ENCODE measurements around the gene S1PR4. TPM values are rescaled to one million over a fixed set of nuclear protein-coding genes. Genes with fewer than 3 reads are reported as not detected.

S1PR4 gene
- 2.1 and 2.2 TPM in 2 replicates for total RNA-seq

- DNase-seq: no peak
Observed at GRCh38 chr19:3178377-3178972, at the start of gene S1PR4. Gene S1PR4, plus strand, starts transcription at chr19:3178769. Its CDS starts 24 bp downstream, at chr19:3178793.

DNA sequence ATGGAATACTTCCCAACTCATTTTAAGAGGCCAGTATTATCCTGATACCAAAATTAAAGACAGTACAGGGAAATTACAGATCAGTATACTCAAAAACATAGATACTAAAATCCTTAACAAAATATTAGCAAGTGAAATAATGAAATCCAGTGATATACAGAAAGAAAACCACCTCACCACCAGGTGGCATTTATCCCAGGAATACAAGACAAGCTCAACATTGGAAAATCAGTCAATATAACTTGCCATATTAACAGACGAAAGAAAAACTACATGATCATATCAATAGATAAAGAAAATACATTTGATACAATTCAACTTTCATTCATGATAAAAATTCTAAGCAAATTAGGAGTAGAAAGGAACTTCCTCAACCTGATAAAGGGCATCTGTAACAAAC, 49.5 kb upstream of the S1PR4 start:
- DNase-seq: peak; percentile 85

DNA sequence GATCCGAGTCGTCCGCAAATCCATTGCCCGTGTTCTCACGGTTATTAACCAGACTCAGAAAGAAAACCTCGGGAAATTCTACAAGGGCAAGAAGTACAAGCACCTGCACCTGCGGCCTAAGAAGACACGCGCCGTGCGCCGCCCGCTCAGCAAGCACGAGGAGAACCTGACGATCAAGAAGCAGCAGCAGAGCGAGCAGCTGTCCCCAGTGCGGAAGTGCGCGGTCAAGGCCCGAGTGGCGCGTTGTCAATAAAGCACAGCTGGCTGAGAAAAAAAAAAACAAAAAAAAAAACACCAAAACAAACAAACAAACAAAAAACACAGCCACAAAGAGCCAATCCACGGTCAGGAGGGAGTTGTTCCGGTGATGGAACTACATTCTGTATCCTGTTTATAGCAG, 47.4 kb upstream of the S1PR4 start:
- DNase-seq: no peak

DNA sequence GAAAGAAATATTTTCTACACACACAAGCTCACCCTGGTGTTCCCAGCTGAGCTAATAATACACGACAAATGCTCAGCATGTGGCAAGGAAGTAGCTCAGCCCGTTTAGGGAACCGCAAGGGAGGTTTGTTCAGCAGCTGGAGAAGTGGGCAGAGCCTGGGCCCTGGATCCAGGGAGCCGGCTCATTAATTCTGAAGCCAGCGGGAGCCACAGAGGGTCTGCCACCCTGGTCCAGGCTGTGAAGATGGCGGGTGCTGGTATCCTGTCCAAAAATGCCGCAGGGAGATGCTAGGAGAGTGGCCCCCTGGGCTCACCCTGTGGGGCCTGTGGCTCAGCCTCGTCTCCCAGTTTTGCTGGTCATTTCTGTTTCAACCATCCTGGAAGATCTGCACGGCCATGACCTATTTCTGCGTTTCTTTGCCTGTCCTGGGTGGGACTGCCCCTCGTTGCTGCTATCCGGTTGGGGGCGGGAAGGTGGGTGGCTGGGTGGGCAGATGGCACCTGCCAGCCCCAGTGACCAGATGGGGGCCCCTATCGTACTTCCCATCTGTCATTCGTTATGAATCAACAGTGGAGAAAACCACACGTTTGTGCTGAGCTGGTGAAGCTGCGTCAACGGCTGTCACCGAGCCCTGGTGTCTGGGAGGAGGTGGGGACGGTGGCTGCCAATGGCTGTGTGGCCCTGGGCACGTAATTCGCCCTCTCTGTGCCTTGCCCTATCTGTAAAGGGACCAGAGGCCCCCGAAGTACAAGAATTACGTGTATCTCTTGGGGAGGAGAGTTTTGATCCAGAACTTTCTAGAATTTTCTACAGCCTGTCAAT, 45.4 kb upstream of the S1PR4 start:
- DNase-seq: no peak

GRCh38 chr19:3133793-3134116, 44.8 kb upstream of the S1PR4 start:
- no peak for DNase-seq

- DNase-seq: no peak
Observed at GRCh38 chr19:3135961-3136683, 42.4 kb upstream of the S1PR4 start, which contains the start of gene GNA15. Gene GNA15, plus strand, starts transcription at chr19:3136033. Its CDS starts 418 bp downstream, at chr19:3136451.

DNA sequence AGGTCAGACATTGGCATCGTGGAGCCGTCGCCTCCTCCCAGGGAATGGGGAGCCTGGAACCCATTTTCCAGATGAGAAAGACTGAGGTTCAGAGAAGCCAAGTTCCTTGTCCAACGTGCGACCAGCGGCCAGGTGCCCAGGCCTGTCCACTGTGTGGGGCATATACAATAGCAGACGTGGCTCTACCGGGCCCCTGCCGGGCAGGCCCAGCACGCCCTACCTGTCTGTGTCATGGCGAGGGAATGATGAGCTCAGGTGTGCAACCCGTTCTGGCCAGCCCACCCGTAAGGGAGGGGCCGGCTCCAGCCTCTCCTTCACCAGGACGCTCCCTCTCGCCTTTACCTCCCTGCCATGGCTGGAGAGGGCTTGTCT, 41.9 kb upstream of the S1PR4 start:
- no peak for DNase-seq

DNA sequence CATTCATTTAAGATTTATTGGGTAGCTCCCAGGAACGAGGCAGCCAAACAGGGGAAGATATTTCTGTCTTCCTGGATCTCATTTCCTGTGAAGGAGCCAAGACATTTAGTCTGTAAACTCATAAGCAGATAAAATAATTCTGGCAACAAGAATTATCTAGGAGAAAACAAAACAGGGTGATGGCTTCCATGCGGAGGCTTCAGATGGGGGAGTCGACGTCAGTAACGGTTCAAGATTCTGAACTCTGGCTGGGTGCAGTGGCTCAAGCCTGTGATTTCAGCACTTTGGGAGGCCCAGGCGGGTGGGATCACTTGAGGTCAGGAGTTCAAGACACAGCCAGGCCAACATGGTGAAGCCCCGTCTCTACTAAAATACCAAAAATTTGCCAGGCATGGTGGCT, 41.5 kb upstream of the S1PR4 start:
- no peak for DNase-seq

DNA sequence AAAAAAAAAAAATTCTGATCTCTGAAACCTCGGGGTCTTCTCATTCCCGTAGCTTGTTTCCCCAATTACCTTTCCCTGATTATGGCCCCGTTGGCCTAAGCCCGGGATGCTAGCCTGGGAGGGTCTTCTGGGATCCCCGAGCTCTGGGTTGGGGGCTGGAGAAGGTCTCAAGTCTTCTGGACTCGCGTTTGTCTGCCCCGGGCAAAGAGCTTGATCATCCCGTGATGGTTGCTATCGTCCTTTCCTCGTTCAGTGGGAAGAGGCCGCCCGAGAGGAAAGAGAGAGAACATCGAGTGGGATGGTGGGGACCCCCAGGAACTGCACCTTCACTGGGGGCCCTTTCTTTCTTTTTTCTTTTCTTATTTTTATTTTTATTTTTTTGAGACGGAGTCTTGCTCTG, 40.3 kb upstream of the S1PR4 start:
- no peak for DNase-seq

- peak; percentile 27 for DNase-seq
Observed at GRCh38 chr19:3140667-3141038, 37.9 kb upstream of the S1PR4 start.

DNA sequence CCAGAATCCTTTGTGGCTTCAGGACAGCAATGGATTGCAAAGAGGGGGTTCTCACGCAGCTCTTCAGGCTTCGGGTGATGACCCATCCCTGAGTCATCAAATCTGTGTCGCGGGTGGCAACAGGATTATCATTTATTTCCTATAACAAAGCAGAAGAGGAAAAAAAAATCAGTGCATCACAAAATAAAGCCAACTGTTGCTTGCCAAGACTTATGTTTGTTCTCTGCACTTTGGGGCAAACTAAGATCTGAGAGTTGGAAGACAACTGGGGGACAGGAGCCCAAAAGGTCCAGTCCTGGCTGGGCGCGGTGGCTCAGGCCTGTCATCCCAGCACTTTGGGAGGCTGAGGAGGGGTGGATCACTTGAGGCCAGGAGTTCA, 36.3 kb upstream of the S1PR4 start:
- peak; percentile 84 for DNase-seq

GRCh38 chr19:3142781-3143337, 35.7 kb upstream of the S1PR4 start:
- no peak for DNase-seq

- no peak for DNase-seq
Observed at GRCh38 chr19:3145909-3146676, 32.5 kb upstream of the S1PR4 start.

DNA sequence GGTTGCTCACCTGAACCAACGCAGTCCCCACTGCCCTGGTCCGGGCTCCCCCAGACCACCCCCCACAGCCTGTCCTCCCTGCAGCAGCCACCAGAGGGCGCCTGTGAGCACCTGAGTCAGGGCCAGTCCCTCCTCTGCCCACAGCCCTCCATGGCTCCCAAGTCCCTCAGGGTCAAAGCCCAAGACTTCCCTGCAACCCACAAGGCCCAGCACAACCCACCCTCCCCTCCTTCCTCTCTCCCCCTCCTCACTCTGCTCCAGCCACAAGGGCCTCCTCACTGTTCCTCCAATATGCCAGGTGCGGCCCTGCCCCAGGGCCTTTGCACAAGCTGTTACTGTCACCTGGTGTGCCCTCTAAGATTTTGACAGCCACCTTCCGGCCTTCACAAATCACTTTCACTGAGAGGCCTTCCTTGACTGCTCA, 31.9 kb upstream of the S1PR4 start:
- DNase-seq: peak; percentile 51

DNA sequence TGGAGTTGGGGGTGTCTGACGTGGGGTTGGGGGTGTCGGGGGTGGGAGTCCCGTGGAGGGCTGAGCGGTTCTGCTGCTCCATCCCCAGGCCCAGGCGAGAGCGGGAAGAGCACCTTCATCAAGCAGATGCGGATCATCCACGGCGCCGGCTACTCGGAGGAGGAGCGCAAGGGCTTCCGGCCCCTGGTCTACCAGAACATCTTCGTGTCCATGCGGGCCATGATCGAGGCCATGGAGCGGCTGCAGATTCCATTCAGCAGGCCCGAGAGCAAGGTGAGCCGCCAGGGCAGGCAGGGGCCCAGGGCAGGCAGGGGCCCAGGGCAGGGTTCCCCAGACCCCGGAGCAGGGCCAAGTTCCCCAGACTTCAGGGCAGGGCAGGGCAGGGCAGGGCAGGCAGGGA, 30.1 kb upstream of the S1PR4 start:
- DNase-seq: no peak

- DNase-seq: no peak
Observed at GRCh38 chr19:3149089-3149488, 29.5 kb upstream of the S1PR4 start.

- no peak for DNase-seq
Observed at GRCh38 chr19:3149526-3150505, 28.8 kb upstream of the S1PR4 start.

- DNase-seq: no peak
Observed at GRCh38 chr19:3150739-3151329, 27.7 kb upstream of the S1PR4 start.

- peak; percentile 30 for DNase-seq
Observed at GRCh38 chr19:3151563-3152418, 26.8 kb upstream of the S1PR4 start.

GRCh38 chr19:3152419-3152780, 26.2 kb upstream of the S1PR4 start:
- no peak for DNase-seq

All from dermis blood vessel endothelial cell (primary cell).